Stimulated activated CD4-positive, alpha-beta T cell treated with anti-CD3 and anti-CD28 coated beads, Interleukin-4, amount 100 ng/mL, for 24 hours (primary cell): ENCODE data around the gene UNC13D.

Source experiments
- DNase-seq: peaks from one replicate; pipeline ENCODE4 v3.0.0-alpha.2; 2020

The UNC13D gene

GRCh38 chr17:75849724-75850123, 5.5 kb upstream of the UNC13D start:
- DNase-seq: no peak

GRCh38 chr17:75849279-75849646, 5.1 kb upstream of the UNC13D start:
- DNase-seq: no peak

- peak; percentile 87 for DNase-seq
Observed at GRCh38 chr17:75848523-75849278, 4.5 kb upstream of the UNC13D start.

- DNase-seq: no peak
Observed at GRCh38 chr17:75847614-75848522, 3.7 kb upstream of the UNC13D start.

- no peak for DNase-seq
Observed at GRCh38 chr17:75846692-75847613, 2.7 kb upstream of the UNC13D start.

- no peak for DNase-seq
Observed at GRCh38 chr17:75845933-75846691, 1.9 kb upstream of the UNC13D start.

- peak; percentile 72 for DNase-seq
Observed at GRCh38 chr17:75845058-75845711, 981 bp upstream of the UNC13D start.

GRCh38 chr17:75844530-75845057, 390 bp upstream of the UNC13D start:
- no peak for DNase-seq

- DNase-seq: peak; percentile 30
Observed at GRCh38 chr17:75842963-75843576, 1.1 kb downstream of the UNC13D start.

- no peak for DNase-seq
Observed at GRCh38 chr17:75842411-75842810, 1.8 kb downstream of the UNC13D start.

- DNase-seq: no peak
Observed at GRCh38 chr17:75840799-75841164, 3.4 kb downstream of the UNC13D start.

GRCh38 chr17:75839942-75840798, 4.0 kb downstream of the UNC13D start:
- DNase-seq: no peak

- no peak for DNase-seq
Observed at GRCh38 chr17:75838410-75838809, 5.8 kb downstream of the UNC13D start.

GRCh38 chr17:75837899-75838298, 6.3 kb downstream of the UNC13D start:
- DNase-seq: no peak

GRCh38 chr17:75836605-75837004, 7.6 kb downstream of the UNC13D start:
- DNase-seq: no peak

- no peak for DNase-seq
Observed at GRCh38 chr17:75835654-75835987, 8.6 kb downstream of the UNC13D start.

- DNase-seq: no peak
Observed at GRCh38 chr17:75834928-75835653, 9.1 kb downstream of the UNC13D start.

GRCh38 chr17:75834279-75834920, 9.8 kb downstream of the UNC13D start:
- no peak for DNase-seq
